MCF 10A (cell line): ENCODE data around the gene LTBP4. TPM values are rescaled to one million over a fixed set of nuclear protein-coding genes. Genes with fewer than 3 reads are reported as not detected.

Experiments
- BruUV-seq: library from RNA; stranded (reverse); fragments of 400-500 nt; replicated peaks from 2 replicates; lab custom pipeline; 2021; lab: Mats Ljungman, UMichigan
- CTCF ChIA-PET: fragments of 300-600 bp; sonication (Branson Sonifier 250); formaldehyde crosslinking; extraction: SDS; loops from one replicate; lab custom pipeline; 2021; ENCODE audit warnings: antibody characterized with exemption, inconsistent platforms; lab: Yijun Ruan, JAX
- POLR2A ChIA-PET: fragments of 300-600, 350-650 bp; sonication (Branson Sonifier 250); formaldehyde crosslinking; extraction: SDS; loops from one replicate; lab custom pipeline; 2020; ENCODE audit warnings: antibody characterized with exemption, inconsistent platforms; lab: Yijun Ruan, JAX
- DNase-seq: peaks from one replicate; pipeline ENCODE4 v3.0.0-alpha.2; 2018; ENCODE audit not compliant: unreplicated experiment
- H3K27ac Mint-ChIP-seq: one replicate; pipeline ENCODE4 v1.8.0; 2022; ENCODE audit warnings: mild to moderate bottlenecking, low read depth, mixed read lengths; ENCODE audit not compliant: unreplicated experiment
- H3K27me3 Mint-ChIP-seq: one replicate; pipeline ENCODE4 v1.8.0; 2022; ENCODE audit warnings: mixed read lengths; ENCODE audit not compliant: insufficient read depth, unreplicated experiment
- H3K36me3 Mint-ChIP-seq: one replicate; pipeline ENCODE4 v1.8.0; 2022; ENCODE audit warnings: mild to moderate bottlenecking, moderate library complexity, mixed read lengths; ENCODE audit not compliant: insufficient read depth, unreplicated experiment
- H3K4me1 Mint-ChIP-seq: one replicate; pipeline ENCODE4 v1.8.0; 2022; ENCODE audit warnings: mixed read lengths; ENCODE audit not compliant: insufficient read depth, unreplicated experiment
- H3K4me3 Mint-ChIP-seq: one replicate; pipeline ENCODE4 v1.8.0; 2022; ENCODE audit warnings: mild to moderate bottlenecking, moderate library complexity, mixed read lengths; ENCODE audit not compliant: unreplicated experiment
- H3K9me3 Mint-ChIP-seq: one replicate; pipeline ENCODE4 v1.8.0; 2022; ENCODE audit warnings: mixed read lengths; ENCODE audit not compliant: unreplicated experiment
- intact Hi-C: fragments of 100-400 bp; cut with micrococcal nuclease; formaldehyde crosslinking; loops from 2 replicates; pipeline ENCODE4 v1.14.1; 2022
- total RNA-seq: library from RNA; stranded (reverse); gene quantifications from 2 replicates; pipeline ENCODE4 v1.2.3, GENCODE V29; 2022
- TF ChIP-seq, protein P1 (sequence below): fragments of 200-600 bp; IDR thresholded peaks from one replicate; pipeline ENCODE4 v1.8.0; 2022; ENCODE audit warnings: antibody characterized with exemption, mild to moderate bottlenecking; ENCODE audit not compliant: unreplicated experiment

LTBP4 gene
- total RNA-seq, 1 experiment from 2014 or later = 76.4 TPM

DNA sequence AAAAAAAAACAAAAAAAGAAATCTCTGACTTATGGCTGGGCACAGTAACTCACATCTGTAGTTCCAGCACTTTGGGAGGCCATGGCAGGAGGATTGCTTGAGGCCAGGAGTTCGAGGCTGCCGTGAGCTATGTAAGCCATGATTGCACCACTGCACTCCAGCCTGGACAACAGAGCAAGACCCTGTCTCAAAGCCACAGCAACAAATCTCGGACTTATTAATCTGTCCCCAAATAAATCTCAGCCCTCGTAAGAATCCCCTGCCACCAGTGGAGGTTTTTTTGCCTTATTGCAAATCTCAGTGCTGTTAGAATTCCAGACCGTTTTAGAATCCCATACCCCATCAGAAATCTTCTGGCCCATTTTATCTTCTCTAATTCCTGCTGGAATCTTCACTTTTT lies 19.6 kb upstream of the LTBP4 start:
- ChIA-PET CTCF (no interaction called here), POLR2A (interaction anchor here (0.6 to 1.3 kb wide), 2 partner anchors 11 to 204 kb away, joined by 3 to 5 read pairs; no protein-coding TSS in a partner anchor)
- peaks cover 22% of the 10 kb centered on the region for H3K36me3 Mint-ChIP-seq
- H3K4me3 Mint-ChIP-seq = no peak overlapping the region
- TF ChIP-seq, protein P1, sequence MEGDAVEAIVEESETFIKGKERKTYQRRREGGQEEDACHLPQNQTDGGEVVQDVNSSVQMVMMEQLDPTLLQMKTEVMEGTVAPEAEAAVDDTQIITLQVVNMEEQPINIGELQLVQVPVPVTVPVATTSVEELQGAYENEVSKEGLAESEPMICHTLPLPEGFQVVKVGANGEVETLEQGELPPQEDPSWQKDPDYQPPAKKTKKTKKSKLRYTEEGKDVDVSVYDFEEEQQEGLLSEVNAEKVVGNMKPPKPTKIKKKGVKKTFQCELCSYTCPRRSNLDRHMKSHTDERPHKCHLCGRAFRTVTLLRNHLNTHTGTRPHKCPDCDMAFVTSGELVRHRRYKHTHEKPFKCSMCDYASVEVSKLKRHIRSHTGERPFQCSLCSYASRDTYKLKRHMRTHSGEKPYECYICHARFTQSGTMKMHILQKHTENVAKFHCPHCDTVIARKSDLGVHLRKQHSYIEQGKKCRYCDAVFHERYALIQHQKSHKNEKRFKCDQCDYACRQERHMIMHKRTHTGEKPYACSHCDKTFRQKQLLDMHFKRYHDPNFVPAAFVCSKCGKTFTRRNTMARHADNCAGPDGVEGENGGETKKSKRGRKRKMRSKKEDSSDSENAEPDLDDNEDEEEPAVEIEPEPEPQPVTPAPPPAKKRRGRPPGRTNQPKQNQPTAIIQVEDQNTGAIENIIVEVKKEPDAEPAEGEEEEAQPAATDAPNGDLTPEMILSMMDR = no peak
- no peak overlapping the region for H3K27ac Mint-ChIP-seq
- DNase-seq = no peak
- no peaks in the 10 kb centered on the region for H3K9me3 Mint-ChIP-seq
- intact Hi-C loops = no loop called here
- H3K27me3 Mint-ChIP-seq = no peaks in the 10 kb centered on the region
- peaks cover 21% of the 10 kb centered on the region for H3K4me1 Mint-ChIP-seq
- no TSS peak for BruUV-seq

DNA sequence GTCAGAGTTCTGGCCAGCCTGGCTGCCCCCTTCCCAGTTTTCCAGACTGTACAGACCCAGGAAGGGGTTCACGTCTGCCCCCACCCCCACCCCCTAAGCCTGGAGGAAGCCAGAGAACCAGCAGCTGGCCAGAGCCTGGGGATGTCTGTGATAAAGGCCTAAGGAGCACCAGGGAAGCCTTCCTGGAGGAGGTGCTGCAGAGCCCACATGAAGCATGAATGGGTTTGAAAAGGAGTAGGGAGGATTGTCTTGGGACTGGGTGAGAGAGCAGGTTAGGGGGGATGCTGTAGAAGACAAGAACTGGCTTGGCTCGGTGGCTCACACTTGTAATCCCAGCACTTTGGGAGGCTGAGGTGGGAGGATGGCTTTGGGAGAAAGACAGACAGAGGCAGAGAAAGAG lies 18.7 kb upstream of the LTBP4 start:
- no TSS peak for BruUV-seq
- H3K4me1 Mint-ChIP-seq = peaks cover 21% of the 10 kb centered on the region
- CTCF ChIA-PET = no interaction called here
- H3K36me3 Mint-ChIP-seq = peaks cover 22% of the 10 kb centered on the region
- H3K4me3 Mint-ChIP-seq = no peak overlapping the region
- H3K27ac Mint-ChIP-seq = no peak overlapping the region
- H3K27me3 Mint-ChIP-seq = no peaks in the 10 kb centered on the region
- no peaks in the 10 kb centered on the region for H3K9me3 Mint-ChIP-seq
- no peak for DNase-seq
- intact Hi-C loops = no loop called here
- TF ChIP-seq, protein P1 = no peak
- POLR2A ChIA-PET = interaction anchor here (1.3 kb wide), 1 partner anchor 12 kb away, joined by 3 read pairs; no protein-coding TSS in a partner anchor

DNA sequence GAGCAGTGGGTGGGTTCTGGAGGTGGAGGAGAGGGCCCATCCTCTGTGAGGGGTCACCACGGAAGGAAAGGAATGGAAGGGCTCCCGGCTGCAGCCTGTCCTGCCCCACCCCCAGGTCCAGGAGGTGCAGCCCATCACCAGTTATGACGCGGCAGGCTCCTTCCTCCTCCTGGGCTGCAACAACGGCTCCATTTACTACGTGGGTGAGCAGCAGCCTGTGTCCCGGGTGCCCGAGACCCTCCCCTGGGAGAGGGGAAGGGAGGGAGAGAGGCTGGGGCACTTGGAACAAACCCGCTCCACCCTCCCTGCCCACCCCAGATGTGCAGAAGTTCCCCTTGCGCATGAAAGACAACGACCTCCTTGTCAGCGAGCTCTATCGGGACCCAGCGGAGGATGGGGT lies 17.9 kb upstream of the LTBP4 start:
- no peak overlapping the region for H3K4me3 Mint-ChIP-seq
- CTCF ChIA-PET = interaction anchor here (0.6 kb wide), 1 partner anchor 38 kb away, joined by 4 read pairs; no protein-coding TSS in a partner anchor

DNA sequence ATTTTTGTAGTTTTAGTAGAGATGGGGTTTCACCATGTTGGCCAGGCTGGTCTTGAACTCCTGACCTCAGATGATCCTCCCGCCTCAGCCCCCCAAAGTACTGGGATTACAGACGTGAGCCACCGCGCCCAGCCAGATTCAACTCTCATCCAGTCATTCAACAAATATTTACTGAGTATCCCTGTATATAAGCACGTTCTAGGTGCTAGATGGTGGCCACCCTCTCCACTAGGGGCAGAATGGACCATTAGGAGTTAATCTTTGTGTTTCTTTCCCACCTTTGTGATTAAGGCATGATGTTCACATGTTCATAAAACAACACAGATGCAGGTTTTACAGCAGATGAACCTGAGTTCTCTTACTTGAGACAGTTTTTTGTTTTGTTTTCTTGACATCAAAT lies 17.2 kb upstream of the LTBP4 start:
- Mint-ChIP-seq H3K27me3 (no peaks in the 10 kb centered on the region), H3K4me3 (no peak overlapping the region), H3K9me3 (no peaks in the 10 kb centered on the region), H3K27ac (no peak overlapping the region), H3K36me3 (peaks cover 16% of the 10 kb centered on the region), H3K4me1 (peaks cover 22% of the 10 kb centered on the region)
- no TSS peak for BruUV-seq
- POLR2A ChIA-PET = no interaction called here
- intact Hi-C loops = no loop called here
- CTCF ChIA-PET = interaction anchor here (0.6 kb wide), 1 partner anchor 37 kb away, joined by 4 read pairs; no protein-coding TSS in a partner anchor
- TF ChIP-seq, protein P1 = peak; percentile 10
- no peak for DNase-seq

More for the DNA sequence above, 17.9 kb upstream of the LTBP4 start:
- no peaks in the 10 kb centered on the region for H3K9me3 Mint-ChIP-seq
- POLR2A ChIA-PET = no interaction called here
- no peaks in the 10 kb centered on the region for H3K27me3 Mint-ChIP-seq
- peaks cover 20% of the 10 kb centered on the region for H3K4me1 Mint-ChIP-seq
- no peak overlapping the region for H3K27ac Mint-ChIP-seq
- no peak for DNase-seq
- BruUV-seq = no TSS peak
- TF ChIP-seq, protein P1 = no peak
- H3K36me3 Mint-ChIP-seq = peaks cover 16% of the 10 kb centered on the region
- intact Hi-C loops = no loop called here
